GM18499 (cell line): Measurements from ENCODE around the gene STIM1.
"Not testable (repeated sequence)": the region's sequence is repeated elsewhere in the genome, so short reads cannot be mapped to it uniquely, and the experiment has no call there.

Experiments
- ATAC-seq: cut with Tn5 transposase; IDR thresholded peaks from one replicate; pipeline ENCODE4 v1.9.1; 2021; ENCODE audit warnings: moderate number of reproducible peaks; ENCODE audit not compliant: insufficient read depth, unreplicated experiment

Gene STIM1

DNA sequence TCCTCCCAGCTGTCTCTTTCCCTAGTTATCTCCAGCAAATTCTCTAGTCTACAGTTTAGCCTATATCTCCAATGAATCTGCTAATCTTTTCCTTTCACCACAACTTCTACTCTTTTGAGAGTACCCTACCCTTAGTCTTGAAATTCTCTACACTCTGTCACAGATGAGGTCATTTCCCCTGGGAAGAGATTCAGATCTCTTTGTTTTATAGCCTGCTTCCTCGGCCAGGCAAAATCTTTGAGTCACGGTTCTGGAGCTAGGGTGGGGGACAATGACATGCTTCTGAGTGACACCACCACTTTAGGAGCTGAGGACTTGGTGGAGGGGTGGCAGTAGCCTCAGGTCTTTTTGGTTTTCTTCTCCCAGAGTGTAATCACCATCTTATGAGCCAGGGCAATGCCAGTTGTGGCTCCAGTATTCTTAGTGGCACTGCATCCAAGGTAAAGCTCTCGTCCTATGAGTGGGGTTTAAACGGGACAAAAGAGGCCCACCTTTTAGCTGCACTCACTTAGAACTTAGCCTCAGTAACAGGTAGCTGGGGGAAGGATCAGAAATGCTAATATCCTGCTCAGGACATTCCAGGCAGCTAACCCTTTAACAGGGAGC, 140.6 kb downstream of the STIM1 start:
- ATAC-seq: no peak

DNA sequence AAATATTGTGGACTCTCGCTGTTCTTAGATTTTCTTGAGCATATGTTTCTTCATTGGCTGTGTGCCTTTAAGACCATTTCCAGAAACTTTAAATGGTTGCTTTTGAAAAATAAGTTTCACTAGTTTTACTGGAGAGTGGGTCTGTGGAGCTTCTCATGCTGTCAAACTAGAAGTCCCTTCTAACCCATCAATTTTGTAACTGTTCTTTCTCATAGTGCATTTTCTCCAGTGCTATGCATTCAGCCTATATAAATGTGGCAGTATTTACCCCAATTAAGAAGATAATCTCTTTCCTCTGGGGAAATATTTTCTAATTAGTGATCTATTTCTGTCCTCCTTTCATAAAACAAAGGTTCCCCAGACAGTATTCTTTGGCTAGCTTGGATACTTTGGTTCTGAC, 141.2 kb downstream of the STIM1 start:
- ATAC-seq: no peak

DNA sequence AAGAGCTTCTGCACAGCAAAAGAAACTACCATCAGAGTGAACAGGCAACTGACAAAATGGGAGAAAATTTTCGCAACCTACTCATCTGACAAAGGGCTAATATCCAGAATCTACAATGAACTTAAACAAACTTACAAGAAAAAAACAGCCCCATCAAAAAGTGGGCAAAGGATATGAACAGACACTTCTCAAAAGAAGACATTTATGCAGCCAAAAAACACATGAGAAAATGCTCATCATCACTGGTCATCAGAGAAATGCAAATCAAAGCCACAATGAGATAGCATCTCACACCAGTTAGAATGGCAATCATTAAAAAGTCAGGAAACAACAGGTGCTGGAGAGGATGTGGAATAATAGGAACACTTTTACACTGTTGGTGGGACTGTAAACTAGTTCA, 149.3 kb downstream of the STIM1 start:
- not testable (repeated sequence) for ATAC-seq

DNA sequence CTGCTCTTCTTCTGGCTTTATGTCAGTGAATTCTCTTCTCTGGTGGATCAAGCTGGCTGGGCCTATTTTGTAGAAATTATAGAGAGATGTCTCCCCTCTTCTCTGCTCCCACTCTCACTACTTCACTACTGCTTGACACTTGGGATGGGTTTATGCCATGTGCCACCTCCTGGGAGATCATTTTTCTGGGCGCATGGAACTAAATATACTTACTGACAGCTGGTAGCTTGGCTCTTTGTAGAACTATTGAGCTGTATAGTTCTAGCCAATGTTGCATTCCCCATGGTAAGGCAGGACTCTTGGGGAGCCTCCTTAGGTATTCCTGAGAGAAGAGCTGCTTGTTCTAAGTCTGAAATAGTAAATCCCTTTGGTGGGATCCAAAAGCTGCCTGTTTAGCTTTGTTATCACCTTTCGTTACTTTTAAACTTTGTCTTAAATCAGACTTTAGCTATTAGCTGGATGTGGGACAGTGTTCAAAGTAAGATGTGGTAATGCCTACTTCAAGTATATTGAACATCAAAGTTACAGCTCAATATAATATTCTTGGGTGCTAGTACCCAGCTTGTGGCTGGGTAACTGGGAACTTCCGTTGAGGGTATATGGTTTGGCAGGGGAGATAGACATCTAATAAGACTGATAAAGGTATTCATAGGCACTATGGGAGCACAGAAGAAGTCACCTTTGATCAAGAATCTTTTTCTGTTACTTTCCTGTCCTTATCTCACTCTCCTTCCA, 151.6 kb downstream of the STIM1 start:
- ATAC-seq: no peak

DNA sequence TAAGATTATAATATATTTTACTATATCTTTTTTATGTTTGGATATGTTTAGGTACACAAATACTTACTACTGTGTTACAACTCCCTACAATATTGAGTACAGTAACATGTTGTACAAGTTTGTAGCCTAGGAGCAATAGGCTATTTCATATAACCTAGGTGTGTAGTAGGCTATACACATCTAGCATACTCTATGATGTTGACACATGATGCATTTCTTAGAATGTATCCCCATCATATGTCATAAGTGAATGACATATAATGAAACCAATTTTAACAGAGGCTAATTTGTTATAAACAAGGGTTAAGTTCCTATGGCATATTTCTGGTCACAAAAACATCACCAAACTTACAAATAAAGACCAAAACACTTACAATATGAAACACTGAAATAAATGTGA, 152.7 kb downstream of the STIM1 start:
- no peak for ATAC-seq

DNA sequence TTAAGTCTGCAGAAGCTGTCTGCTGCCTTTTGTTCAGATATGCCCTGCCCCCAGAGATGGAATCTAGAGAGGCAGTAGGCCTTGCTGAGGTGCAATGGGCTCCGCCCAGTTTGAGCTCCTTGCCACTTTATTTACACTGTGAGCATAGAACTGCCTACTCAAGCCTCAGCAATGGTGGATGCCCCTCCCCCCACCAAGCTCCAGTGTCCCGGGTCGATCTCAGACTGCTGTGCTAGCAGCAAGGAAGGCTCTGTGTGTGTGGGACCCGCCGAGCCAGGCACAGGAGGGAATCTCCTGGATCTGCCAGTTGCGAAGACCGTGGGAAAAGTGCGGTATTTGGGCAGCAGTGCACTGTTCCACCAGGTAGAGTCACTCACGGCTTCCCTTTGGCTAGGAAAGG, 161.1 kb downstream of the STIM1 start:
- not testable (repeated sequence) for ATAC-seq

DNA sequence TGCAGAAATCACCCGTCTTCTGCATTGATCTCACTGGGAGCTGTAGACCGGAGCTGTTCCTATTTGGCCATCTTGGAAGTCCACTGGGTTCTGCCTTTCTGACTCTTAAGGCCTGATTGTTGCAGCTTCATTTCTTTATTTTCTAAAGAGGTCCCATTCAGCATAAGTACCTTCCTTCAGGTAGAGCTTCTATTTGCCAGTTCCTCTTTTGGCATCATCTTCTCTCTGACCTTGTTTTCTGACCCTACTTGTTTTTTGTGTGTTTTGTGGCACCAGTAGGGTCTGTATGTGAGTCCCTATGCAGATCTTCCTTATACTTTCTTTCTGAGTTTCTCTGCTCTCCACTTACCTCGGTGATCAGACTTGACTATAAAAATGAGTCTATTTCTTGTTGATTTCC, 161.7 kb downstream of the STIM1 start:
- ATAC-seq: no peak

DNA sequence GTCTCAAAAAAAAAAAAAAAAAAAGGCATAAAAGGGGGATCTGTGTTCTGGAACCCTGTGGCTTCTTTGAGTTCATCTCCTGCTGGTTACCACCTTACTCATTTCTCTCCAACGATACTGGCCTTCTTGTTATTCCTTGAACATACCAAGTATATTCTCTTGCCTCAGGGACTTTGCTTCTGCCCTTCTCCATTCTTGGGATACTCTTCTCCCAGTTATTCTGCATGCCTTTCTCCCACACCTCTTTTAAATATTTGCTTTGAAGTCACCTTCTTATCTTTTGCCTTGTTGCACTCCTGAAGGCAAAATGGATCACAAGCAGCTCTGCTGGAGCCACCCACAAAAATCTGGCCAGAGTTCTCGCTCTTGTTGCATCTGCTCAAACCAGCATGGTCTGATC, 163.2 kb downstream of the STIM1 start:
- no peak for ATAC-seq

DNA sequence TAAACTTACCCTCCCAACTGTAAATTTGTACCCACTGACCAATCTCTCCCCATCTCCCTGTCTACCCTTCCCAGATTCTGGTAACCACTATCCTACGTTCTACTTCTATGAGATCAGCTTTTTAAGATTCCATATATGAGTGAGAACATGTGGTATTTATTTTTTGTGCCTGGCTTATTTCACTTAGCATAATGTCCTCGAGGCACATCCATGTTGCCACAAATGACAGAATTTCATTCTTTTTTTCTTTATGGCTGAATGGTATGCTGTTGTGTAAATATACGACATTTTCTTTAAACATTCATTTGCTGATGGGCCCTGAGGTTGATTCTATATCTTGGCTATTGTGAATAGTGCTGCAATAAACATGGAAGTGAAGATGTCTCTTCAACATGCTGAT, 164.4 kb downstream of the STIM1 start:
- no peak for ATAC-seq

DNA sequence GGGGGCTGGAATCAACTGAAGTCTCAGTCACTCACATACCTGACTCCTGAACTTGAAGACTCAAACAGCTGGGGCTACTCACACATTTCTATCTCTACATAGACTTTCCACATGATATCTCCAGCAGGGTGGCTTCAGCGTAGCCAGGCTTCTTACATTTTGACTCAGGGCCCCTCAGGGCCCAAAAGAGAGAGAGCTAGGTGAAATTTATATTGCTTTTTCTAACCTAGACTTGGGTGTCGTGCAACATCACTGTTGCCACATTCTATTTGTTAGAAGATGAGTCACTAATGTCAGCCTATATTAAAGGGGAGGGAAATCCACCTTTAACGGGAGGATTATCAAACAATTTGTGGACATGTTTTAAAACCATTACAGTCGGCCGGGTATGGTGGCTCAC, 167.2 kb downstream of the STIM1 start:
- no peak for ATAC-seq

DNA sequence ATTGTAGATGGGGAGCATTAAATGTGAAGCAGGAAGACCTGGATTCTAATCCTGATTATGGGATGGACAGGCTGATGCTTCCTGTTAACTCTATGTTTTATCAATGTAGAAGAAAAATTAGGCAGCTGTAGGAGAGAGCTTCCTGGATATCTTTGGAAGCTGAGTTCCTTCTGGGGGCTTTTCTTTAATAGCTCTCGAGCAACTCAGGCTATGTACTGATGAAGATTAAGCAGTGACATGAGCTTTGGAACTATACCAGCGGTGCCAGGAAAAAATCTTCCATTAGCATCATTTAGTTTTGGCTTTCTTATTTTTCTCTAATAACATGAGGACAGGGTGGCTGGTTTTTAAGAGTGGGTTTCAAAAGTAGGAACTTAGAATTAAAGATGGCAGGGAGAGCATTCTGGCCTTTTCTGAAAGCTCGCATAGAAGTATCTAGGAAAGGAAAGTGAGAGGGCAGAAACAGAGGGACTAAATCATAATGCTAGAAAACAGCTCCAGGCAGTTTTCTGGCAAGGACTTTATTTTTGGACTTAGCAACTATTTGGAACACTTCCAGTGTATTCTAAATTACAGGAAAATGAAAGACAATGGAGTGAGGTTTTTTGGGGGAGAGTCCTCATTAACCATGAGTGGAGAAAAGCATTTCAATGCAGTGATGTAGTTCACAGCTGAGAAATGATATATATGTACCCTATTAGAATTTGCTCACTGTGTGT, 169.9 kb downstream of the STIM1 start:
- ATAC-seq: no peak

DNA sequence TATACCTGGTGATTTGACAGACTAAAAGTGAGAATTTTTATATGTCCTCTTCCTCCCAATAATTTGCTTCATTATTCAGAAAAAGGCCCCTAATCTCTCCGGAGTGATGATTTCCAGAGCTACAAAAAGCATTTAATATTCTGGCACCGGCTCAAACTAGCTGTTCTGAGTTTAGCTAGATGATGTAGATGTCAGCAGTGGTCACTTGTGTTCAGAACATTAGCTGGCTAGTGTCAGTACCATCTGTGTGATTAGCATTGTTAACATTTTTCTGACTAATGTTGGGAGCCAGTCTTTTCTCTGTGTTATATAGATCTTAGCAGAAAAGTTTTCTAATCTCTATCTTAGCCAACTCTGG, 170.5 kb downstream of the STIM1 start:
- no peak for ATAC-seq

DNA sequence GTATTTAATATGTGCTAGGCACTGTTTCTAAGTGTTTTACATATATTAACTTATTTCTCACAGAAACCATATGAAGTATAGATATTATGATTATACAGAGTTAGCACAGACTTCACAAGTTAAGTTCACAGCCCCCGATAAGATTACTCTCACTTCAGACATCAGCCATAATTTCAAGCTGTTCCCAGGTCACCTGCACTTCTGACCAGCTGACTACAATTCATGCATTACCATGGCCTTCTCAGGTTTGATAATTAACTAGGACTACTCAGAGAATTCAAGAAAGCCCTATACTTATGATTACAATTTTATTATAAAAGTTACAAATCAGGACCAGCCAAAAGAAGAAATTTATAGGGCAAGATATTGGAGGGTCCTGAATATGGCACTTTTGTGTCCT, 170.9 kb downstream of the STIM1 start:
- no peak for ATAC-seq

DNA sequence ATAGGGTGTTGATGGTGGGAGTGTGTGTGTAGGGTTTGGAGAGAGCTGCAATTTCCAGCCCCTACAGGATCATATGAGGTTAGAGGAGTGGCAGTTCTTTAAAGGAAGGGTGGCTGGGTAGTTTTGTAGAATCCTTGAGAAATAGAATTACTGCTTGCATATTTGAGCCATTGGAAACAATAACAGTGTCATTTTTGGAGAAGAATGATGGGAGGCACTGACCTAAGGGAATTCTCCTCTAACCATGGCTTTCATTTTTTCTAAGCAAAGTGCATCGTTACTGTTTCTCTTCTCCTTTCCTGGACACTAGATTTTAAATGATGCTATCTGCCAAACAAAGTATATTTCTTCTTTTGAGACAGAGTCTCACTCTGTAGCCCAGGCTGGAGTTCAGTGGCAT, 172.3 kb downstream of the STIM1 start:
- ATAC-seq: no peak

DNA sequence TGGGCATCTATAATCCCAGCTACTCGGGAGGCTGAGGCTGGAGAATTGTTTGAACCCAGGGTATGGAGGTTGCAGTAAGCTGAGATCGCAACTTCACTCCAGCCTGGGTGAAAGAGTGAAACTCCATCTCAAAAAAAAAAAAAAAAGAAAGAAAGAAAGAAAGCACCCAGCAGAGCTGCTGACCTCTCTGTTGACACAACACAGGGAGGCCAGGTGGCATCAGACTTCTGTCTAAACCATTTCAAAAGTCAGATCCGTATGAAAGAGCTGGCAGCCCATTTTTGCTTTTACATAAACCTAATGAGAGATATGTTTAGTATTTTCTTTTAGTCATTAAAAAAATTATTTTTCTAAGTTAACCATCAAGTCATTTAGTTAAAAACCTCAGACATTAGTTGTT, 174.7 kb downstream of the STIM1 start:
- ATAC-seq: no peak

DNA sequence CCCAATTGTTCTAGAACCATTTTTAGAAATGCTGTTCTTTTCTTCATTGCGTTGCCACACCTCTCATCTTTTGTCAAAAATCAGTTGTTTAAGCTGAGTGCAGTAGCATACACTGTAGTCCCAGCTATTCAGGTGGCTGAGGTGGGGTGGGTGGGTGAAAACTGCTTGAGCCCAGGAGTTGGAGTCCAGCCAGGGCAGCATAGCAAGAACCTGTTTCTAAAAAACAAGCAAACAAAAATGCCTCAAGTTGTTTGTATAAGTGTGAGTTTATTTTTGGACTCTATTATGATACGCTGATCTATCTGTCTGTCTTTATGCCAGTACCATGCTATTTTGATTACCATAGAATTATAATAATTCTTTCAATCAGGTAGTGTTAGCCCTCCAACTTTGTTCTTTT, 176.6 kb downstream of the STIM1 start:
- no peak for ATAC-seq

DNA sequence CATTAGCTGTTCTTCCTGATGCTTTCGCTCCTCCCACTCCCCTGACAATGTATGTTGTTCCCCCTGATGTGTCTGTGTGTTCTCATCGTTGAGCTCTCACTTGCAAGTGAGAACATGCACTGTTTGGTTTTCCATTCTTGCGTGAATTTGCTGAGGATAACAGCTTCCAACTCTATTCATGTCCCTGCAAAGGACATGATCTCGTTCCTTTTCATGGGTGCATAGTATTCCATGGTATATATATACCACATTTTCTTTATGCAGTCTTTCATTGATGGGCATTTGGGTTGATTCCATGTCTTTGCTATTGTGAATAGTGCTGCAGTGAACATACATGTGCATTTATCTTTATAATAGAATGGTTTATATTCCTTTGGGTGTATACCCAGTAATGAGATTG, 180.5 kb downstream of the STIM1 start:
- no peak for ATAC-seq

DNA sequence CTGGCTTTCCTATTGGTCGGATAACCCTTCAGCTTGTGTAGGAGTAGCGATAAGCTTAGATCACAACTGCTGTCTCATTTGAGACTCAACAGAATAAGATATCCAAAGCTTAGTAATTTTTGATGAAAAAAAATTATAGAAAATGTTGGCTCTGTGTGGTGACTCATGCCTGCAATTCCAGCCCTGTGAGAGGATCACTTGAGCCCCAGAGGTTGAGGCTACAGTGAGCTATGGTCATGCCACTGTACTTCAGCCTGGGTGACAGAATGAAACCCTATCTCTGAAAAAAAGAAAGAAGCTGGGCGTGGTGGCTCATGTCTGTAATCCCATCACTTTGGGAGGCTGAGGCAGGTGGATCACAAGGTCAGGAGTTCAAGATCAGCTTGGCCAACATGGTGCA, 183.5 kb downstream of the STIM1 start:
- ATAC-seq: no peak

DNA sequence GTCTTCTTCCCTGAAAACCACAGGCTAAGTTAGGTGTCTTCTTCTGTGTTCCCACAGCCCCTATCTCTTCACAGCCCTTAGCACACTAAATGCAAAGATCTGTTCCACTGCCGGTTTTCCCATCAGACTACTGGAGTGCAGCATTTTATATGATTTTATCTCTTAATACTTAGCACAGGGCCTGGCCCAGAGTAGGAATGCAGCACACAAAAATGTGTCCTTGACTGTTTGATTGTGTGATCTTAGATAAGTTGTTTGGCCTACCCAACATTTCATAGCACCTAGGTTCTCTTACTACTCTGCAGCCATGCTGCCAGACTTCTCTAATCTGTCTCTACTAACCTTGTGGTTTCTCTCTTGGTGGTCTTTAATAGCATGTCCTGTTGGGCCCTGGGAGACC, 185.0 kb downstream of the STIM1 start:
- ATAC-seq: no peak

DNA sequence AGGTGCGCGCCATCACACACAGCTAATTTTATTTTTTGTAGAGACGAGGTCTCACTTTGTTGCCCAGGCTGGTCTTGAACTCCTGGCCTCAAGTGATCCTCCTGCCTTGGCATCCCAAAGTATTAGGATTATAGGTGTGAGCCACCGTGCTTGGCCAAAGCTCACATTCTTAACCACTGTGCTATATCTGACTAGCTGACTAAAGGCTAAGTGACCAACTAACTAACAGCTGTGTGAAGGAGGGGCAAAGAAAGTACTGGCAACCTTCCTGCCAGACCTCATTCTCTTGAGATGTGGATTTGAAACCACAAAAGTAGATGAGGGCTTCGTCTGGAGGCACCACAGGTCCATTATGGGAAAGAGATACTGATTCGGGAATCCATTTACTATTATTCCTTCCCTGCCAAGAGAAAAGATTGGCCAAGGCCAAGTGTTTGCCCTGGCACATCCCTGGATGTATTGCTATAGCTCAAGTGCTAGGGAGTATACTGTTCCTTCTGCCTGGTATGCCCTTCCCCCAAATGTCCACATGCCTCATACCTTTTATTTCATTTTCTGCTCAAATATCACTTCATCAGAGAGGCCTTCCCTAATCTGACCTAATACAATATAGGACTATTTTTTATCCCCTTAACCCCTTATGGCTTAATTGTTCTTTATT, 186.4 kb downstream of the STIM1 start:
- ATAC-seq: no peak

DNA sequence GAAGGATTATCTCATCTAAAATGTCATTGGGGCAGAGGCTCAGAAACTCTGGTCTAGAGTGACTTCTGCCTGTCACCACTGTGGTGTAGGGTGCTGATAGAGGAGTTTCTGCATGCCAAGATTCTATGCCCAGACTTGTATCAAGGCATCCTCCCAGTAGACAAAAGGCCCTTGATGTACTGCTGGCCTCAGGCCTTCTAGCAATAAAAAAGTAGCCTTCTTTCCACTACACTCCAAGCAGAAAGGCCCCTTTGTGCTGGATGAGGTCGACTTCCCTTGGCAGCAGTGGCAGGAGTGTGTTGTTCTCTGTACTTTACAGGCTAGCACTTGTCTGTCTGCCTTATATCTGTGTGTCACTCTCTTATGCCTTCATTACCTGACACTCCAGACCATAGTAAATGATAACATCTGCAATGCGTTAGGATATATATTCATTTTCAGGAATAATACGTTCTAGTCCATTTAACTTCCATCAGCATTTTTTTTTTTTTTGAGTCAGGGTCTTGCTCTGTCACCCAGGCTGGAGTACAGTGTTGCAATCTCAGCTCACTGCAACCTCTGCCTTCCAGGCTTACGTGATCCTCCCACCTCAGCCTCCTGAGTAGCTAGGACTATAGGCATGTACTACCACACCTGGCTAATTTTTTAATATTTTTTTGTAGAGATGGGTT, 189.6 kb downstream of the STIM1 start:
- no peak for ATAC-seq
